ENCODE measurements around the gene PDE4DIP. TPM values are rescaled to one million over a fixed set of nuclear protein-coding genes. Genes with fewer than 3 reads are reported as not detected.
"Not testable (repeated sequence)": the region's sequence is repeated elsewhere in the genome, so short reads cannot be mapped to it uniquely, and the experiment has no call there.

Gene PDE4DIP
- polyA plus RNA-seq, 1 experiment = 95.8 TPM

DNA sequence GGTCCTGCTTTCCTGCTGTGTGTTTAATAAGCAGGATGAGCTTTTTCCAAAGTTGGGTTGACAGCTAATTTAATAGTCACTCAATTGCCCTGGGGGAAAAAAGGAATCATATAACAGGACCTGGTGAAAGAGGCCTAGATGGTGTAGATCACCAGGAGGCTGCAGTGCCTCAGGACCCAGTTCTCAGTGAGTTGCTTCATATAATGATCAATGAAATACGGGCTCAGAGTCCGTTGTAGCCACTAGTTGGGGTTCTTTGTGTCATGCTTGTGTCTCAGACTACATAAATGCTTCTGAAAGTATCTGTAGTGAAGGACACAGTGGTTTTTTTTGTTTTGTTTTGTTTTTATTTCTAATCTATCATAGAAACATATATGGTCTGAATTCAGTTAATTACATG, 164.5 kb downstream of the PDE4DIP start:
- CTCF ChIA-PET; H3K4me3 ChIP-seq (ENCODE audit: low read depth, low read length): not testable (repeated sequence)

DNA sequence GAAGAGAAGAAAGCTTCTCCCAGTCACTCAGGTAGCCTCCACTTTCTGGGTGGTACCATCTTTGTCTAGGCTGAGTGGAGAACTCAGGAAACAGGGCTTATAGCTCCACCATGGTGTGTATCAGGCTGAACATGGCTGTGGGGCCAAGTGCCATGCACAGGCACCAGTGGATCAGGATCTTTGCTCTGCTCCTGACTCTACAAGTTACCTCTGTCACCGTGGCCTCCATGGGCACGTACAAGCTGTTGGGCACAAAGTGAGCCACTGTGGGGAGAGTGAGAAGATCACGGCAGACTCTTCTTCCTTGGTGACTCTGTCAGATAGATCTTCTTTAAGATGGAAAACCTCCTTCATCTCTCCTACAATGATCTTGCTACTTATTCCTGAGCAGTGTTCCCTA, 165.5 kb downstream of the PDE4DIP start:
- DNase-seq (ENCODE audit: low read depth, low spot score); POLR2A ChIA-PET; H3K27ac ChIP-seq (ENCODE audit: low read depth, low read length); H3K9me3 ChIP-seq (ENCODE audit: control insufficient read depth, insufficient read depth, low read length); CTCF ChIA-PET; H3K4me3 ChIP-seq (ENCODE audit: low read depth, low read length); H3K27me3 ChIP-seq (ENCODE audit: control insufficient read depth, insufficient read depth, low read length): not testable (repeated sequence)

More for the DNA sequence above, 164.5 kb downstream of the PDE4DIP start:
- H3K27ac ChIP-seq (ENCODE audit: low read depth, low read length); H3K27me3 ChIP-seq (ENCODE audit: control insufficient read depth, insufficient read depth, low read length); H3K9me3 ChIP-seq (ENCODE audit: control insufficient read depth, insufficient read depth, low read length); POLR2A ChIA-PET; DNase-seq (ENCODE audit: low read depth, low spot score): not testable (repeated sequence)

DNA sequence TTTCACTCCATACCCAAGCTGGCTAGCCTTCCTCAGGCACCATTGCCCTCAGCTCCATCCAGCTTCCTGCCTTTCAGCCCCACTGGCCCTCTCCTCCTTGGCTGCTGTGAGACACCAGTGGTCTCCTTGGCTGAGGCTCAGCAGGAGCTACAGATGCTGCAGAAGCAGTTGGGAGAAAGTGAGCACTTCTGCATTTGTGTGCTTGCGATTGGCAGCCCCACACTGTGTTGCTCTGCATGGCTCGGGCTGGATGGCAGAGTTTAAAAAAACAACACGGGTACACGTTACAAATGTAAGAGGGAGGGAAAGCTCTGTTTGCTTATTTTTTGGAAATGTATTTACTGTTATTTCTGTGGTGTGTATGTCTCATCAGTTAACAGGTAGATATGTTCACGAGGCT, 168.4 kb downstream of the PDE4DIP start:
- H3K27ac ChIP-seq (ENCODE audit: low read depth, low read length); DNase-seq (ENCODE audit: low read depth, low spot score); H3K4me3 ChIP-seq (ENCODE audit: low read depth, low read length); CTCF ChIA-PET; H3K9me3 ChIP-seq (ENCODE audit: control insufficient read depth, insufficient read depth, low read length); H3K27me3 ChIP-seq (ENCODE audit: control insufficient read depth, insufficient read depth, low read length); POLR2A ChIA-PET: not testable (repeated sequence)

DNA sequence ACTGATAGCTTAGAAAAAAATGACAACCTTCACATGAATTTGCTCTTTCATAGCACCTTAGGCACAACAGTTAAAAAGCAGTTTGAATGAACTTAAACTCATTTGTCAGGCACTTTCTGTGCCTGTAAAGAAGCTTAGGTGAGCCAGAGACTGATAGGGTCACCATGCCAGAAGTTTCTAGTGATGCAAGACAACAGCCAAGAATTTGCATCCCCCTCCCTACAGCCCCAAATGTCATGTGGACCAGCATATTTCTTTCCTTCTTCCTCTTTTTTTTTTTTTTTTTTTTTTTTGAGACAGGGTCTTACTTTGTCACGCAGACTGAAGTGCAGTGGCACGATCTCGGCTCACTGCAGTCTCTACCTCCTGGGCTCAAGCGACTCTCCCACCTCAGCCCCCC, 169.3 kb downstream of the PDE4DIP start:
- DNase-seq (ENCODE audit: low read depth, low spot score); POLR2A ChIA-PET; H3K9me3 ChIP-seq (ENCODE audit: control insufficient read depth, insufficient read depth, low read length); H3K4me3 ChIP-seq (ENCODE audit: low read depth, low read length); CTCF ChIA-PET; H3K27ac ChIP-seq (ENCODE audit: low read depth, low read length); H3K27me3 ChIP-seq (ENCODE audit: control insufficient read depth, insufficient read depth, low read length): not testable (repeated sequence)

DNA sequence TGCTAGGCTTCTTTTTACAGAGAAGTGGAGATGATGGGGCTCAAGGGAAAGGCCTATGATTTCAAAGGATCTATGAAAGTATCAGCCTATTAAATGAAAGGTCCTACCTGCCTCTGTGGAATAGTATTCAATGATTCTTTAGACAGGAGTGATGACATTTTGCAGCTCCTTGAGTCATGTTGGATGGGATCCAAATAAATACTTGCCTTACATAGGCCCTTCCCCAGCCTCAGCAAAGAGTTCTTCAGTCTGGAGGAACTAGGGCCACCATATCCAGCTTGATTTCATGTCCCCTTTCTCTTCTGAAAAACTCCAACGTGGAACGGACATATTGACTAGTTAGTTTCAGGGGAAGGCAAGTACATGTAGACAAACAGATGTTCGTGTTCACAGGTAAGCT, 171.3 kb downstream of the PDE4DIP start:
- H3K27ac ChIP-seq (ENCODE audit: low read depth, low read length); H3K9me3 ChIP-seq (ENCODE audit: control insufficient read depth, insufficient read depth, low read length); POLR2A ChIA-PET; CTCF ChIA-PET; H3K4me3 ChIP-seq (ENCODE audit: low read depth, low read length); DNase-seq (ENCODE audit: low read depth, low spot score); H3K27me3 ChIP-seq (ENCODE audit: control insufficient read depth, insufficient read depth, low read length): not testable (repeated sequence)

DNA sequence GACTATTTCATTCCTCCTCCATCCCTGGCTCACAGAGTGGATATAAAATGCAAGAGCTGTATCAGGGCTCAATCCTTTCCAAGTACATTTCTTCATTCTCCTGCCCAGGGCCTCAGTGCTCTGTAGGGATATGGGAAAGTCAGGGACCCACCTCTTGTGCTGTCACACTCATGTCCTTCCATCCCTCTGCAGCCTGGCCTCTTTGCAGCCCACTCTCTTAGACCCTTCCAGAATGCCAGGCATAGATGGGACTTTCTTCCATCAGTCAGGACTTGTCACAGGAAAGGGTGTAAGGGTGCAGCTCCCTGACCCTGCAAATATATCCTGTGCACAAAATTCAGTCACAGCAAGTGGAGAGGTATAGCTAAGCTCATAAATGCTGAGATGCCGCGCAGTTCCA, 172.4 kb downstream of the PDE4DIP start:
- H3K27ac ChIP-seq (ENCODE audit: low read depth, low read length); H3K27me3 ChIP-seq (ENCODE audit: control insufficient read depth, insufficient read depth, low read length); H3K9me3 ChIP-seq (ENCODE audit: control insufficient read depth, insufficient read depth, low read length); H3K4me3 ChIP-seq (ENCODE audit: low read depth, low read length); DNase-seq (ENCODE audit: low read depth, low spot score); CTCF ChIA-PET; POLR2A ChIA-PET: not testable (repeated sequence)

DNA sequence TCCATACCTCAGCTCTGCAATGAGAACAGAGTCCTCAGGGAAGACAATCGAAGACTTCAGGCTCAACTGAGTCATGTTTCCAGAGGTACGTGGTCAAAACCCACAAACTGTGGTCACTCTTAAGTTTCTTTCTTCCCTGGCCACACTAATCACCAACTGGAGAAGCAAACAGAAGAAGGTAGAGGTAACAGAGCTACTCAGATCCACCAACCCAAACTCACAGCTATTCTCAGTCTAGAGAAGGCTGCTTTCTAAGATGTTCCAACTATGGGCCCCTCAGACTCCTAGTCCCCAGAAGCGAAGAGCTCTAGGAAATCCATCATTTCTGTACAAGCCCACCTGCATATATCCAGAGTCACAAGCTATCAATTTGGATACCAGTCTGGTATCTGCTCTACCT, 174.3 kb downstream of the PDE4DIP start:
- H3K9me3 ChIP-seq (ENCODE audit: control insufficient read depth, insufficient read depth, low read length); H3K4me3 ChIP-seq (ENCODE audit: low read depth, low read length); H3K27ac ChIP-seq (ENCODE audit: low read depth, low read length); H3K27me3 ChIP-seq (ENCODE audit: control insufficient read depth, insufficient read depth, low read length); CTCF ChIA-PET; POLR2A ChIA-PET; DNase-seq (ENCODE audit: low read depth, low spot score): not testable (repeated sequence)

DNA sequence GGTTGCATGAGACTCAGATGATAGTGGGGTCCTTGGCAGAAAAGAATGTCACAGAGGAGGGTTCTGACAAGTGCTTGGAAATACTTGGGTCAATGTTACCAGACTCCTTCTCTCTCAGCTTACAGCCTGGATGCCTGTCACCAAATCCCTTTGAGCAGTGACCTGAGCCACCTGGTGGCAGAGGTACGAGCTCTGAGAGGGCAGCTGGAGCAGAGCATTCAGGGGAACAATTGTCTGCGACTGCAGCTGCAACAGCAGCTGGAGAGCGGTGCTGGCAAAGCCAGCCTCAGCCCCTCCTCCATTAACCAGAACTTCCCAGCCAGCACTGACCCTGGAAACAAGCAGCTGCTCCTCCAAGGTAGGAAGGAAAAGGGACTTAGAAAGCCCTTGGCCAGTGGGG, 180.1 kb downstream of the PDE4DIP start:
- DNase-seq (ENCODE audit: low read depth, low spot score); POLR2A ChIA-PET; H3K4me3 ChIP-seq (ENCODE audit: low read depth, low read length); H3K9me3 ChIP-seq (ENCODE audit: control insufficient read depth, insufficient read depth, low read length); H3K27ac ChIP-seq (ENCODE audit: low read depth, low read length); CTCF ChIA-PET; H3K27me3 ChIP-seq (ENCODE audit: control insufficient read depth, insufficient read depth, low read length): not testable (repeated sequence)

DNA sequence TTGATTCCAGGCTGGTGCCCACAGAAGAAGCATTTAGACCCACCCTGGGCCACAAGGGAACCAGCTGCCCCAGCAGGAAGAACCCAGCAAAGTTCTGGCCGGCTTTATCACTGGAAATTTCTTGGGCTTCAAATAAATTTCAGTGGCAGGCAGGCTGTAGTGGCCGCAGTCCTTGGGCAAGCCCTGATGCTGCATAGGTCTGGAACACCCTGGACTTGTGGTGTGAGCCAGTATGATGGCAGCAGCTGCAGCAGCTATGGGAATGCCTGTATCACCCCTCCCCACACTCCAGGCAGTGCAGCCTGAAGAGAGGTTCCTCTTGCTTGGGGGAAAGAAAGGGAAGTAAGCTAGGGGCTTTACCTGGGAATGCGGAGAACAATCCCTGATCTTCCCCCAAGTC, 189.7 kb downstream of the PDE4DIP start:
- CTCF ChIA-PET; H3K9me3 ChIP-seq (ENCODE audit: control insufficient read depth, insufficient read depth, low read length); H3K27ac ChIP-seq (ENCODE audit: low read depth, low read length); DNase-seq (ENCODE audit: low read depth, low spot score); POLR2A ChIA-PET; H3K4me3 ChIP-seq (ENCODE audit: low read depth, low read length); H3K27me3 ChIP-seq (ENCODE audit: control insufficient read depth, insufficient read depth, low read length): not testable (repeated sequence)

DNA sequence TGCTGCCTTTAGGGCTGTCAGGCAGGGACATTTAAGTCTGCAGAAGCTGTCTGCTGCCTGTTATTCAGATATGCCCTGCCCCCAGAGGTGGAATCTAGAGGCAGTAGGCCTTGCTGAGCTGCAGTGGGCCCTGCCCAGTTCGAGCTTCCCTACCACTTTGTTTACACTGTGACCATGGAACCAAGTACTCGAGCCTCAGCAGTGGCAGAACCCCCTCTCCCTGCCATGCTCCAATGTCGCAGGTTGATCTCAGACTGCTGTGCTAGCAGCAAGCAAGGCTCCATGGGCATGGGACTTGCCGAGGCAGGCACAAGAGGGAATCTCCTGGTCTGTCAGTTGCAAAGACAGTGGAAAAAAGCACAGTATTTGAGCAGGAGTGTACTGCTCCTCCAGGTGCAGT, 198.8 kb downstream of the PDE4DIP start:
- CTCF ChIA-PET, POLR2A ChIA-PET: not testable (repeated sequence)

DNA sequence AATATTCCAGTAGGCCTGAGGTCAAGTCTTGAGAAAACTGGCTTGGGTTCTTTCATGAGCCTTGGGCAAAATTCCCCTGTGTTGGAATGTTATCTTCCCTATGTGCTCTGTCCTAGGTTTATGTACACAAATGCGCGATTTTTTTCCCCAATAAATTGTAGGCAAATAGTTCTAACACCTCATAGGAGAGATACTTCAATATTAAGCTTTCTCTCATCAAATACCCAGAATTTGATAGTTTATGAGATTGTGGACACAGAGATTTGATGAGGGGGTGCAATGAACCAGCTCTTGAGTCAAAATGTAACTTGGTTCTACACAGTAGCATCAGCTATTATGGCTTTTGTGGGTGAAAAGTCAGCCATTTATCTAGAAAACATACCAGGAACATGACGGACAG, 220.4 kb downstream of the PDE4DIP start:
- H3K27me3 ChIP-seq (ENCODE audit: control insufficient read depth, insufficient read depth, low read length); H3K27ac ChIP-seq (ENCODE audit: low read depth, low read length); H3K4me3 ChIP-seq (ENCODE audit: low read depth, low read length); DNase-seq (ENCODE audit: low read depth, low spot score); CTCF ChIA-PET; H3K9me3 ChIP-seq (ENCODE audit: control insufficient read depth, insufficient read depth, low read length); POLR2A ChIA-PET: not testable (repeated sequence)

More for the DNA sequence above, 198.8 kb downstream of the PDE4DIP start:
- not testable (repeated sequence) for H3K27me3 ChIP-seq (ENCODE audit: control insufficient read depth, insufficient read depth, low read length); DNase-seq (ENCODE audit: low read depth, low spot score); H3K9me3 ChIP-seq (ENCODE audit: control insufficient read depth, insufficient read depth, low read length); H3K27ac ChIP-seq (ENCODE audit: low read depth, low read length); H3K4me3 ChIP-seq (ENCODE audit: low read depth, low read length)

DNA sequence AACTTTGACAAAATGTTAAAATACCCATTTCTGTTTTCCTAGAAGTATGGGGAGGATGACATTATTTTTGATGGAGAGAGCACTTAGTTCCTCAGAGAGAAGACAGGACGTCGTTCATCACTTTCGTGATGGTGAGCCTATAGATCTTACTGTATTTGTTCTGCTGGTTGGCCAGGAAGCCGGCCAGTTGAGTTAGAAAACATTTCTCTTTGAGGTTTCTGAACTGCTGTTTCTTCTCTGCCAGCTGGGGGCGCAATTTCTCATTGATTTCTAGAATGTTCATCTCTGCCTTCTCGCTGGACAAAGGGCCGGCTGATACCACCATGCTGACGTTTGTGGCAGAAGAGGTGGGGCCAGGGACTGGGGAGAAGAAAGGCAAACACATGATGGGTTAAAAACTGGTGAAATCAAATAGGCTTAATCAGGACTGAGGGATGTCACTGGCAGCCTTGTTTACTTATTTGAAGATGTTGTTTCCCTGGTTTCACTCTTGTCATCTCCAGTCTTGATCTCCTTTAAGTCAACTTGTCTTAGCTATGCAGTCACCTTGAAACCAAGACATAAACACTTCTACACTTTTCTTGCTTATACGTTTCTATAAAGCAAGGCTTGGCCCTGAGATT, 231.4 kb downstream of the PDE4DIP start:
- POLR2A ChIA-PET; H3K4me3 ChIP-seq (ENCODE audit: low read depth, low read length); H3K9me3 ChIP-seq (ENCODE audit: control insufficient read depth, insufficient read depth, low read length); H3K27me3 ChIP-seq (ENCODE audit: control insufficient read depth, insufficient read depth, low read length); CTCF ChIA-PET; H3K27ac ChIP-seq (ENCODE audit: low read depth, low read length); DNase-seq (ENCODE audit: low read depth, low spot score): not testable (repeated sequence)
